HG03280 (cell line): ENCODE measurements around the gene OR9A2.

Experiments
- ATAC-seq: cut with Tn5 transposase; IDR thresholded peaks from one replicate; pipeline ENCODE4 v1.9.1; 2021; ENCODE audit warnings: mild to moderate bottlenecking, moderate library complexity; ENCODE audit not compliant: unreplicated experiment

OR9A2 gene

DNA sequence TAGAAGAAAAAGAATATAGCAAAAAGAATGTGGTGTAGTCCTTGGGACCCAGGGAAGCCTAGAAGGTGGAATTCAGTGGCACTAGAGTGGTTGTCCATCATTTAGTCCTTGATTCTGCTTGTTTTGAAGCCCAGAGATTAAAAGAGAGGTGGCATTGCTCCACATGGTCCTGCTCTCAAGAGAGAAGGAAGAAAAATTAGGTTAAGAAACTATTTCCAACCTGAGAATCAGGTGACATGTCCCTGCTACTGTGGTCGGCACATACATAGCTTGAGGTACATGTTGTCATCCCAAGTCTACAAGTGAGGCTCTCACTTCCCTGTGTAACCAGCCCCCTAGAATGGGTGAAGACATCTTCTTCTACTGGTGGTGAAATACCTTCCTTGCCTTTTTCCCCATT lies at the start of gene OR9A2:
Gene OR9A2 (minus strand): TSS at position 101 of the 400 bp plus-strand sequence. CDS start 0 bp downstream, at position 101.
- no peak for ATAC-seq

DNA sequence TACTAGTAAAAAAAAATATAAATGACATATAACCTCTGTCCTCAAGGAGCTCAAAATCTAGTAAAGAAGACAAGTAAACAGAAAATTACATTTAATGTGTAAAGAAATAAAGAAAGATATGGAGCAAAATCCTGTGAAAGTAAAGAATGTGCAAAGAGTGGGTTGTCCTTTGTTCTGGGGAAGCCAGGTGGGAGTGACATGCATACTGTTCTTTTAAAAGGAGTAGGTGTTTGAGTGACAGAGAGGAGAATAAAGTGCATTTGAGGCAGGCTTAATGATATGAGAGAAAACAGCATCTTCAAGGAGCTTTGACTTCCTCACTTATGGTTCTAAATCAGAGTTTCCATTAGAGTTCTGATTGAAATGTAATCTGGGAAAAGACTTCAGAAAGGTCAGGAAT lies 47.2 kb upstream of the OR9A2 start:
- ATAC-seq = no peak

GRCh38 chr7:143073556-143073955 lies 46.6 kb upstream of the OR9A2 start:
- no peak for ATAC-seq

- ATAC-seq = no peak
Observed at GRCh38 chr7:143069912-143070500, 43.1 kb upstream of the OR9A2 start.

DNA sequence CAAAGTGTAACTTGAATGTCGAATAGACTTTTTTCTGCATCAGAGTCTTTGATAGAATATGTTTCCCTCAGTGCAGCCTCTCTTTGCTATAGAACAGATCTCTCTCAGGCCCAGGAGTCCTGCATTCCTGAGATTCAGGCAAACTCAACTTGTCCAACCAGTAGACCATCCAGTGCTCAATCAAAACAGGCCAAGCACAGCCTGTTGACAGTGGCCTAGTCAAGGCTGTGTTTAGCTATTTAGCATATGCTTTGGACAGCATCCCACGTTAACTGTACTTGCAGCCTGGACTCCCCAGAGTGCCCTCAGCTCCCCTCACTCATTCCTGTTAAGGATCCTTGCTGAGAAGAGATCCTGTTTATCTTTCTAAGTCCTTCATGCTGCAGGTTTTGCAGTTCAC lies 41.5 kb upstream of the OR9A2 start:
- no peak for ATAC-seq

- no peak for ATAC-seq
Observed at GRCh38 chr7:143063741-143064140, 36.8 kb upstream of the OR9A2 start.

GRCh38 chr7:143055754-143056153 lies 28.8 kb upstream of the OR9A2 start:
- no peak for ATAC-seq

DNA sequence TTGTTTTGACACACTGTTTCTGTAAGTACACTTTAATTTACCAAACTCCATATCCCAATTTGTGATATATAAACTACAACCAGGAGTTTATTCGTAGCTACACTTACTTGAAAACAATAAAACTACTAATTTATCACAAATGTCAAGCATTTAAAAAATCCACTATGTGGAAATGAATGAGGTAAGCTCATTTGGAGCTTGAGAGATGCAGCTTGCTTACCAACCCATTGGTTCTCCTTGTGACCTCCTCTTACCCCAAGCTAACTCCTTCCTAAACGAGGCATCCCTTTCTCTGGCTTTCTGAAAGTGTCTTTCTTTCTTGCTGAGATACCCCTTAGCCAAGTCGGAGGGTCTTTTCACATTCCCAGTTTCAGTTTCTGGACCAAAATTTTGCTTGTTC lies 27.7 kb upstream of the OR9A2 start:
- ATAC-seq = no peak

GRCh38 chr7:143052041-143052440 lies 25.1 kb upstream of the OR9A2 start, which contains the start of gene OR6V1:
TSS of gene OR6V1 (plus strand) at chr7:143052341. CDS start at chr7:143052341, 0 bp downstream.
- no peak for ATAC-seq

DNA sequence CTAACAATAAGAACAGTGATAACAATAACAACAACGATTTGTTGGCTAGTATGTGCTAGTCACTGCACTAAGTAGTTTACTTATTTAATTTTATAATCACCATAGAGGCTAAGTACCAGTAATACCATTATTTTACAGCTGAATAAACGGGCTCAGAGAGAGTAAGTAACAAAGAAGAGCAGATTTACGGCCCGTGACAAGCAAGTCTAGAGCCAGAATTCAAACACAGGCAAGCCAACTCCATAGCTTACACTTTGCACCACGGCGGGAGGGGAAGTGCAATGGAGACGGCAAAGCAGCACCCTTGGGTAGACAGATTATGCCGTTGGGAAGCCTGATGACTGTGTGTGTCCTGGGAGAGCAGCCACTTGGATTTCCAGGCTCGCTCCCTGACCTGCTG lies 24.0 kb upstream of the OR9A2 start:
- no peak for ATAC-seq

- no peak for ATAC-seq
Observed at GRCh38 chr7:143049362-143049761, 22.4 kb upstream of the OR9A2 start.

- no peak for ATAC-seq
Observed at GRCh38 chr7:143048827-143049226, 21.9 kb upstream of the OR9A2 start.

- ATAC-seq = no peak
Observed at GRCh38 chr7:143047326-143047725, 20.4 kb upstream of the OR9A2 start.

DNA sequence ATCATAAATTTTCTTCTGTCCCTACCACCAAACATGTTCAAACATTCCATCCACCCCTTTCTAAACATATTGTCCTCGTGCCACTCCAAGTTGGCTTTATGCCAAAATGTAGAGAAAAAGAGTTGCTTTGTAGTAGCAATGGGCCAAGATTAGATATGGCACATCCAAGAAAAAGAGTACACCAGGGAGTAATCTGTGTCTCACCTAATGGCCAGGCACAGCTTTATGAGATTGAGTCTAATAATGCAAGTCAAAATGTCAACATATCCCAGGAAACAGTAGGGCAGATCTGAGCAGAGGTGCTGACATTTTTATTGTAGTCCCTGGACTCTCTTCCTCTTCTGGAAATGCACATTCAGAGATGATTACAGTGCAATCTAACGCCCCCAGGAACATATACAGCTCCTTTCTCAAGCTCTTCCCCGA lies 19.5 kb upstream of the OR9A2 start:
- no peak for ATAC-seq

GRCh38 chr7:143043391-143043790 lies 16.5 kb upstream of the OR9A2 start:
- ATAC-seq = no peak

- ATAC-seq = no peak
Observed at GRCh38 chr7:143042790-143043271, 15.9 kb upstream of the OR9A2 start.

GRCh38 chr7:143042159-143042789 lies 15.3 kb upstream of the OR9A2 start:
- no peak for ATAC-seq

DNA sequence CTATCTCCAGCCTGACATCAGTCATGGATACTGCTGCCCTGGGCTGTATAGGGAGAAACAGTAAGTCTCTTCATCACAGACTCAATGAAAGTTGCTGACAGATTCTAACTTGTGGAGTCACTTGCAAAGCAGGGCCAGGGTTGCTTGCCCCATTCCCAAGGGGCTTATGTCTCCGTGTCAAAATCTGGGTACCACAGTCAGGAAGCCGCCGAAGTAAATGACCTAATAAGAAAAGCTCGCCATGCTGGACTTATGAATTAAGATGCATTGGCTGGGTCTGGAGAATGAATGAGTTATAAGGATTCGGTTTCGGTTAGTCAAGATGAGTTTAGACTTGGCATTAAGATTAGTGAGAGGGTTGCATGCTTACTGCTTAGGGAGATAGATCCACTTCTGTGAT lies 14.4 kb upstream of the OR9A2 start:
- ATAC-seq = no peak

DNA sequence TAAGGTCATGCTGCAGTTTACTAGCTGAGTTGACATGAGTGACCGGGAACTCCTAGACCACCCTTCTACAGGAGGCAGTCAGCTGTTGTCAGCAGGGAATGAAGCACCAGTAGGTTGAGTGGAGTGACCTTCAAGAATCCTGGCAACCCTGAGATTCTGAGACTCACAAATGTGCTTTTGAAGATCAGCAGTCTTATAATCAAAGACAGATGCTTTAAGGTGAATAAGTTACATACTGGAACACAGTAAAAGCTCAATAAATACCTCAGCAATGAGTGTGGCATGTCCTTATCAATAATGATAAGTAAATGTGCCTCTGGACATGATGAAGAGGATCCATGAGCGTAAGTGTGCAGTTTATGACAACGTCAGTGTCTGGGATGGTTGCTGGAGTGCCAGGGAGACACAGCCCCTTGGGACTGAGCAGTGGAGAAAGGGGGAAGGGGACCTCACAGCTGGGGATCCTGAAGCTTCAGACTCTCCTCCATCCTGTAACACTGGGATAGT lies 13.3 kb upstream of the OR9A2 start:
- ATAC-seq = no peak

DNA sequence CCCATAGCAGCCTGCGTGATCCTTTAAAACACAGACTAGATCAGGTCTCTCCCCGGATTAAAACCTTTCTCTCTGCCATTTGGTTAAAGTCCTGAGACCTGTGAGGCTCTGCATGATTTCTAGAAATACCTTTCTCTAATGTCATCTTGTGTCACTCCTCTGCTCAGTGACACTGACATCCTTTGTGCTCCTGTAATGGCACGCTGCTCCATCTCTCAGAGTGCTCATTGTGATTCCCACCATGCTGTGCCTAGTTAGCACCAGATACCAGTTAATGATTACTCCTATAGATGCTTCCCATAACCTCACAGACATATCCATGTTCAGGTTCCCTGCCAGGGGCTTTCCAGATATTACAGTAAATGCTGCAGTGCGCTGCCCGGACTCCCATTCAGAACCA lies 11.7 kb upstream of the OR9A2 start:
- ATAC-seq = no peak

DNA sequence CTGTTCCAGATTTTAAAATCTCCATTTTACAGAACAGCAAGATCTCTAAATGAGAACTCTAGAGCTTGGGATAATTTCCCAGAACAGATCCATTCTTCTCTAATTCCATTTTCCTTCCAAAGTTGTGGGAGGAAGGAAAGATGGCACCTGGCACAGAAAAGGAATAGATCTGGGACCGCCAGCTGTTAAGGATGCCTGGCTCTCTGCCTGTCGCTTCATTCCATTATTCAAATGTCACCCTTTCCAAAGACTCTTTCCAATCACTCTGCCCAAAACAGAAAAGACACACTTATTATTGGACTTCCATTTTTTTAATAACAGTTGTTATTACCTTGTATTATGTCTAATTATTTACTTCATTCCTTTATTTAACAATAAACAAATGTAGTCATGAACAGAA lies 751 bp upstream of the OR9A2 start:
- ATAC-seq = no peak

GRCh38 chr7:143025371-143025770 lies 1.6 kb downstream of the OR9A2 start:
- ATAC-seq = no peak
